HG03025 (cell line): ENCODE data around the gene TJP1.
"Not testable (repeated sequence)": the region's sequence is repeated elsewhere in the genome, so short reads cannot be mapped to it uniquely, and the experiment has no call there.

Source experiments
- ATAC-seq: cut with Tn5 transposase; IDR thresholded peaks from one replicate; pipeline ENCODE4 v1.9.1; 2021; ENCODE audit warnings: mild to moderate bottlenecking, moderate library complexity; ENCODE audit not compliant: unreplicated experiment, low FRiP score

Gene TJP1

GRCh38 chr15:29840054-29840453 is 17.8 kb upstream of the TJP1 start:
- no peak for ATAC-seq

DNA sequence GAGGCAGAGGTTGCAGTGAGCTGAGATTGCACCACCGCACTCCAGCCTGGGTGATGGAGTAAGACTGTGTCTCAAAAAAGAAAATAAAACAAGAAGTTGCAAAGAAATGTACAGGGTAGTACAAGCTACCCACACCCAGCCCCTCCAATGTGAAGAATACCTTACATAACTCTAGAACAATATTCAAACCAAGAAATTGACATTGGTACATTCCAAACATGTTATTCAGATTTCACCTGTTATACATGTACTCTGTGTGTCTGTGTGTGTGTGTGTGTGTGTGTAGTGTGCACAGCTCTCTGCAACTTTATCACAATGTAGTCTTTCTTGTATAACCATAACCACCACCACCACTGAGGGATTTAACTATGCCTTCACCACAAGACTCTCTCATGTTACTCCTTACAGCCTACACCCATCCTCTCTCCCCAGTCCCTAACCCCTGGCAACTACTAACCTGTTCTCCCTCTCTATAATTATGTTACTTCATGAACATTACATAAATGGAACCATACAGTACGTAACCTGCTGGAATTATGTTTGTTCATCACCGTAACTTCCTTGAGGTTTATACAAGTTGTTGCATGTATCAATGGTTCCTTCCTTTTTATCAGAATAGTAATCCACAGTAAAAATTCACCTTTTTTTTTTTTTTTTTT is 16.2 kb upstream of the TJP1 start:
- no peak for ATAC-seq

GRCh38 chr15:29835301-29835700 is 13.0 kb upstream of the TJP1 start:
- no peak for ATAC-seq

GRCh38 chr15:29832709-29833108 is 10.4 kb upstream of the TJP1 start:
- no peak for ATAC-seq

DNA sequence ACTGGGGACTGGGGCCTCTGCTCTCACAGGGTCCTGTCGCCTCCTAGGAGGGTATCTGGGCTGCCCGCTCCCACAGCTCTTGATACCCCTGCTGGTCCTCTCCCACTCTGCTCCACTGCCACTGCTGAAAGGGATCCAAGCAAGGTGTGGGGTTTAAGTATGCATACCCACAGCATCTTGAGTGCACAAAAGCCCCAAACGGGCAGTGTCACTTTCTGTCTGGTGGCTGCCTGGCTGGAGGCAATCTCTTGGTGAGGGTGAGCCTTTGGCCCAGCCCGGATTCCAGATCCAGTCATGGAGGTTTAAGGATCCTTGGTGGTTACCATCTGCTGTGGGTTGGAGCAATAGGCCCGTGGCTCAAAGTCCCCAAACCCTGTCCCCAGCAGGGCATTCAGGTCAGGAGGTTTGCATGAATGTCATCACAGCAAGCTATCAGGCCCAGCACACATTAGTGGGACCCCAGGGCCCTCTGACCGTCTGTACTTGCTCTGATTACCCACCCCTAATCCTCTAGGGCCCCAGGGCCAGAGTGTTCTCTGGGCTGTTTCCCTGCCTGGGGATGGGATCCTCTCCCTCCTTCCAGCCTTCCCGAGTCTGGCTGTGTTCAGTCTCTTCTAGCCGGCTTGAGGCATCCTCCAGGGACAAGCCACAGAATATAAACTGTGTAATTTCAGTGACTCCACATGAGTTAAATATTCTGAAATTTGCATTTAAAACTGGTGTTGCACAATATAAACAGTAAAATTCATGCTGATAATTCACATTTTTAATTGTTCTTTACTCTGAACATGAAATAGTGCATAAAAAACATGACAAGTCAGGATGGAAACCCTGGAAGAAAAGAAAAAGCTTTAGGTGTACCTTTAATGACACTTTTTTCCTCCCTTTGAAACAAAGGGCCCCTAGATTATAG is 4.9 kb upstream of the TJP1 start:
- ATAC-seq: no peak

GRCh38 chr15:29825227-29825626 is 3.0 kb upstream of the TJP1 start:
- ATAC-seq: no peak

DNA sequence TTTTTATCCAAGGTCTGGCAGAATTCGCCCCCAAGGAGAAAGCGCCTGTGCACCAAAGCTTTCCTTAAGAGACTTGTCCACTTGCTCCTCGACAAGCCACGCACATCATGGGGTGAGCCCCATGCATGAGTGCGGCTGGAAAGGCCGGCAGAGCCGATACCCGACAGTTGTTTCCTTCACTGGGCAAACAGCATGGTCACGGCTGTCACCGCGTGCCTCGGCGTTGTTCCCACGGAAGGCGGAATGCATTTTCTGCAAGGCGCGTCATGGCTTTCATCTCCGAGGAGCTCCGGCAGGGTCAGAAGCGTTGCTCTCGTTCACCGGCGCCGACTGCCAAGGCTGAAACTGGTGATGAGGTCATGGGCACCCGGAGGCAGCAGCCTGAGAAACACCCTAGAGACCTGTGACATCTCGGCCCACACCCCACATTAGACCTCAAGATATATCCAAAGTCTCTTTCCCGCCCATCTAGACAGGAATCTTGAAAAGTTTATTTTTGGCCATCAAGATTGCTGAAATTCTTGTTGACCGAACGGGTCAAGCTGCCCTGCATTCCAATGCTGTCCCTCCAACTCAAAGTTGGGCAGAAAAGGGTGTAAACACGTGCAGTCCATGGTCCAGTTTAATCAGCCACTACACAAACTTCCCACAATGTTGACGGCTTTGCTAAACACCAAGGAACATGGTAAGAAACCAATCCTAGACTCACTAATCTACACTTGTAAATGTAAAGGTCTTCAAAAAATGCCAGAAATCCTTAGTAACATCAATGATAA is 604 bp upstream of the TJP1 start:
- no peak for ATAC-seq

DNA sequence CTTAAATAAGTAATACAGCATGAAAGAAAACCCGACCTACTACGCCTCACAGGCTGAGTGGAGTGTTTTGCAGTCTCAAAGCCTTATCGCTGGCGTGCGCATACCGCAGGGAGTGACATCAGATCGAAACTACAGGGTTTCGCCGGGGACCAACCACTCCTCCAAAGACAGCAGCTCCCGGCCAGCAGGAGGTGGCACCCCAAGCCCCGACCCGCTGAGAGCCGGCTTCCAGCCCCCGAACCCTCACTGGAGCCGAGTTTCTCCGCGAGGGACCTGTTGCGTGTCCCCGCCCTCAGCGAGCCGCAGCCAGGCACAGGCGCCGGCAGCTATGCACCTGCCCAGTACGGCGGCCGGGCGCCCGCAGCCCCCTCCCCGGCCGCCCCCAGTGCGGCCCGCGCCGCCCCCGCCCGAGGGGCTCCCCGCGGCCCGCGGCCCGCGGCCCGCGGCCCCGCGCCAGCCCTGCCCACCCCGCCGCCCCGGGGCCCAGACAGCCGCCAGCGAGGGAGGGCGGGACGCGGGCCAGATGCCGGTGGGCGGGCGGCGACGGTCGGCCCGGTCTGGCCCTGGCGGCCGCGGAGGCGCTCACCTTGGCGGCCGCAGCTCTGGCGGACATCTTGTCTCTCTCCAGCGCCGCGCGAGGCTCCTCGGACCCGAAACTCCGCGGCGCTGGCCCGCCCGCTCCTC is 710 bp downstream of the TJP1 start:
- no peak for ATAC-seq

DNA sequence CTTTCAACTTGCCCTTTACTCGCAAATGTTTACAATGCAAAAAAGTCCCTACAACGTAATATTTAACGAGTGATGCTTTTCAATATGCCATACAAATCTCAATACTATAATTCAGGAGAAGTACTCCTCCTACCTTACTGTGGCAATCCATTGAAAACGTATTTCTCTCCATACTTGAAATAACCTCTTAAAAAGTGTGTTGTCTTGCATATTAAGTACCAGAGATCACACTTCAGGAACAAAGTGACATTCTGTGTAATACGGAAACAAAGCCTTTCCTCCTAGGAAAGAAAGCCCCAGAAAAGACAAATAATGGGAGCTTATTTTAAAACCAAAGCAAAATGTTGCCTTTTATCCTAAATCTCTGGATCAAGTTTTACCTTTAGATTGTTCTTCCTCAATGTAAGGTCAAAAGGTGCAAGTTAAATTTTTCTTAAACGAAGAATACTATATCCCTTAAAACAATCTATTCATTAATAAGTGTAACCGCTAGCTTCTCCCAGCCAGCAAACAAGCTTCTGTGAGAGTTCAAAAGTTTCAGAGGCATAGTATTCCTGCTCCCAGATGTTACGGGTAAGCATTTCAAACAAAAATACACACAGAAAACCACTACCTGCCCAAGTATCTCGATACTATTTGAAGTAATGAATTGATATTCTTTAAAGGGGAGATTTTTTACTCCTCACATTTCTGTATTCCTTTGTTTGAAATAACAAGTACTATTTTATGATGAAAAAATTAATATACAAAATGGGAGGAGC is 1.7 kb downstream of the TJP1 start:
- no peak for ATAC-seq

- no peak for ATAC-seq
Observed at GRCh38 chr15:29819979-29820378, 2.3 kb downstream of the TJP1 start.

DNA sequence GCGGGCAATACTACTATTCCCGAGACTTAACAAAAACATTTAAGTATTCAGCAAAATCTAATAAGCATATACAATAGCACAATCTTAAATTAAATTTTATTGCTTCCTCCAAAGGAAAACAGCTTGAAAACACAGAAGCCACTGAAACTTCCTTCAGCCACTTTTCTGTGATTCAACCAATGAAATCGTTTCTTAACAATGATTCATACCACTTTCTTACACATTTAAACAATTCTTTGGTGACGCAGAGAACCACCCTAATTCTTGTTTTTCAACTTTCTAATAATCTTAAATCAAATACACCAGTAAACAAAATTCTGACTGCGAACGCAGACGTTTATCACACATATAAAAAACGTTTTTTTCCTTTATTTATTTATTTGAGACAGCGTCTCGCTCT is 4.1 kb downstream of the TJP1 start:
- no peak for ATAC-seq

DNA sequence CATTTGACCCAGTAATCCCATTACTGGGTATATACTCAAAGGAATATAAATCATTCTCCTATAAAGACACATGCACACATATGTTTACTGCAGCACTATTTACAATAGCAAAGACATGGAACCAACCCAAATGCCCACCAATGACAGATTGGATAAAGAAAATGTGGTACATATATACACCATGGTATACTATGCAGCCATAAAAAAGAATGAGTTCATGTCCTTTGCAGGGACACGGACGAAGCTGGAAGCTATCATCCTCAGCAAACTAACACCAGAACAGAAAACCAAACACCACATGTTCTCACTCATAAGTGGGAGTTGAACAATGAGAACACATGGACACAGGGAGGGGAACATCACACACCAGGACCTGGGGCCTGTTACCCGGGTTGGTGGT is 4.8 kb downstream of the TJP1 start:
- ATAC-seq: not testable (repeated sequence)

DNA sequence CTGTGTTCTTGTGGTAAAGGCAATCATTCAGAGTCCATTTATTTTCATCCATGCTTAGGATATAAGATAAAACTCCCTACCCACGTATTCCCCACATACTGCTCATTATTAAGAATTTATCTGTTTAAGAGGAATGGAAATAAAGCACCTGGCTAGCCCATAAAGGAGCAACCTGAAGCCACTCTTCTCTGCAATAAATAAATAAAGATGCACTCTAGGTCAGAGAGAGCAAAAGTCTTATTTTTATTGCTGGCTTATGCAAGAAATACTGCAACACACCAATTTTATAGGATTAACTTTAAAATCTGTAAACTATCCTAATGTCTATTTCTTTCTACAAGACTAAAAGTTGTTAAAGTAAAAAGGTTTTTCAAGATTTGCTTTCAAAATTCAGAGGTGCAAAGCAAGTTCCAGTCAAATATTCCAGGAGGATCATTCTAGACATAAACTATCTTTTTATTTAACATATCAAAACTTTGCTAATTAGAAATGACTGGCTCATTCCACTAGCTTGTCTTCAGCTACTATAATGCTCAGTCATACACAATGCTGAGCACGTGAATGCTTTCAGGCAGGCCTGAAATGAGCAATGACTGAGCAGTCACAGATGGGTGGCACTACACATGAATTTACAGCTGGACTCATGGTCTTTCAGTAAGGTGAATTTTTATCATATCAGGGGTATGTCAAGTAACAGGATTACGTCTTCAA is 7.1 kb downstream of the TJP1 start:
- ATAC-seq: no peak

GRCh38 chr15:29813009-29813408 is 9.3 kb downstream of the TJP1 start:
- ATAC-seq: no peak

- no peak for ATAC-seq
Observed at GRCh38 chr15:29812384-29812694, 9.9 kb downstream of the TJP1 start.

DNA sequence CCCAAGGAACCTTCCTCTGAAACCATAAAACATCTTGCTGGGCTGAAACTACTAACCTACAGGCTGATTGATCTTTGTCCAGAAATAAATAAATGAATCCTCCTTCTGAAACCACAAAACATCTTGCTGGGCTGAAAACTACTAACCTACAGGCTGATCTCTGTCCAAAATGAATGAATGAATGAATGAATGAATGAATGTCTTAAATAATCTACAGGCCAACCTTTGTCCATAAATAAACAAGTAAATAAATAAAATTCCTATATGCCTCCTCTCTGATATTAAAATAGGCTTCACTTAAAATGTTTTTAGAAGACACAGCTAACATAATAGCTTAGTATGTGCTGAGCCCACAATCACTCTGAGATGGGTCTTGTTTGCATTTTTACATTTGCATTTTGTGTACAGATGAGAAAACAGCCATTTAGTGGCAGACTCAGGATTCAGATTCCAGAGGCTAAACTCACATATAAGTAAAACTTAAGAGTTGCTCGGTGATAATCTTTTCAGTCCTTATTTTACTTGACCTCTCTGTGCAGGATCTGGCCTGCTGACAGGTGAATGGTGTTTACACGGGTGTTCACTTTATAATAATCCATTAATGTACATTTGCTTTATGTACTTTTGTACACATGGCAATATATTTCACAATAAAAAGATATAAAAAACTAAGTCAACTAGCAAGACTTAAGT is 10.4 kb downstream of the TJP1 start:
- no peak for ATAC-seq

DNA sequence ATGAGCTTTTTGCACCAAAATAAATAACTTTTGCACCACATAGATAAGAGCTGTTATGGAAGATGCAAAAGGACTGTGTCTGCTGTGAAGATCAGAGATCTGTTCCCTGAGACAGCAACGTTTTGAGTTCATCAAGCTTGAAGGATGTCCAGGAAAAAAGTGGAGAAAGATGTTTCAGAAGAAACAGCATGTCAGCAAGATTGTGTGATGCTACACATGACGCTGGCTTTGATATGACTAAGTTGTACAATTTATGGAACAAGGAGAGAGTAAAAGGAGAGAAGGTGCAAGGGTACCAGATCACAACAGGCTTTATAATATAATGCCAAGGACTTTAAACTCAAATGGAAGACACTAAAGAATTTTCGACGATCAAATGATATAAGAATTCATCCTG is 16.6 kb downstream of the TJP1 start:
- ATAC-seq: no peak

DNA sequence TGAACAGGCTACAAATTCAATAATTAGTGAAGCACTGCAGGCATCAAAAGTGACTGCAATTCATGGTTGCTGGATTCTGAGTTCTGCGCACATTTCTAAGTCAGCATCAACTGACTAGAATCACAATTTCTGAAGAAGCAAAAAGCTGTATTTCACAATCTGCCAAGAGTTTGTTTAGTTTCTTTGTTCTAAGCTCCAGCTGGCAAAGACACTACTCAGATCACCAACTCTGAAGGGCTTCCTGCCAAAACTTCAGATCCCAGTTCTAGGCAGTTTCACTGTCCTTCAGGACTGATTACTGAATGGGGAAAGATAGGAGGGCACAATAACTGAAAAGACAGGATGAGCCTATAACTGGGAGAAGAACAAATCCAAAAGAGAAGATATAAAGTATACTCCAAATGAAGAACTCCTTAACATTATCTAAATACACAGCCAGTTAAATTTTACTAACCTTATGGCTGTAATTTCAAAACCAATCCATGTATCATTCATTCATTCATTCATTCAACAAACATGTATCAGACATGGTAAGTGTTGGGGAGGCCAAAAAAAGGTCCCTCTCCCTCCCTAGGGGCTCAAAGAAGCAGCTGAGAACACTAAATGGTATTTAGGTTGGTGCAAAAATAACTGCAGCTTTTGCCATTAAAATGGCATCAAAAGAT is 17.1 kb downstream of the TJP1 start:
- ATAC-seq: no peak
